Measurements from ENCODE around the gene CRLF3.

DNA sequence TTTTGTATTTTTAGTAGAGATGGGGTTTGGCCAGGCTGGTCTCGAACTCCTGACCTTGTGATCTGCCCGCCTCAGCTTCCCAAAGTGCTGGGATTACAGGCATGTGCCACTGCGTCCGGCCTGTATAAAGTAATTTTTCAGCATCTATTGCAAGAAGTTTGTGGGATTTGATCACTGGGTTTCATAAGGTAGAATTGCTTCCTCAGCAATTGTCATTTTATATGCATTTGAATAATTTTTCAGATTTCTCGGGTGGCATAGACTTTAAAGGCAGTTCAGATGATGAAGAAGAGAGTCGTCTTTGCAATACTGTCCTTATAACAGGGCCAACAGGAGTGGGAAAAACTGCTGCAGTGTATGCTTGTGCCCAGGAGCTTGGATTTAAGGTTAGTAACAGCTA is 44.5 kb upstream of the CRLF3 start:
- TF ChIP-seq, protein P1, sequence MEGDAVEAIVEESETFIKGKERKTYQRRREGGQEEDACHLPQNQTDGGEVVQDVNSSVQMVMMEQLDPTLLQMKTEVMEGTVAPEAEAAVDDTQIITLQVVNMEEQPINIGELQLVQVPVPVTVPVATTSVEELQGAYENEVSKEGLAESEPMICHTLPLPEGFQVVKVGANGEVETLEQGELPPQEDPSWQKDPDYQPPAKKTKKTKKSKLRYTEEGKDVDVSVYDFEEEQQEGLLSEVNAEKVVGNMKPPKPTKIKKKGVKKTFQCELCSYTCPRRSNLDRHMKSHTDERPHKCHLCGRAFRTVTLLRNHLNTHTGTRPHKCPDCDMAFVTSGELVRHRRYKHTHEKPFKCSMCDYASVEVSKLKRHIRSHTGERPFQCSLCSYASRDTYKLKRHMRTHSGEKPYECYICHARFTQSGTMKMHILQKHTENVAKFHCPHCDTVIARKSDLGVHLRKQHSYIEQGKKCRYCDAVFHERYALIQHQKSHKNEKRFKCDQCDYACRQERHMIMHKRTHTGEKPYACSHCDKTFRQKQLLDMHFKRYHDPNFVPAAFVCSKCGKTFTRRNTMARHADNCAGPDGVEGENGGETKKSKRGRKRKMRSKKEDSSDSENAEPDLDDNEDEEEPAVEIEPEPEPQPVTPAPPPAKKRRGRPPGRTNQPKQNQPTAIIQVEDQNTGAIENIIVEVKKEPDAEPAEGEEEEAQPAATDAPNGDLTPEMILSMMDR (IDR thresholded peaks at IDR 0.05) = no peak
- TF ChIP-seq POLR2A (IDR thresholded peaks at IDR 0.05) (no peak), EP300 (IDR thresholded peaks at IDR 0.05) (no peak)

Data from tibial nerve (tissue), 4 donors.